ENCODE results near the gene SLC35F3.
A peak's percentile ranks its signal among the peaks of the same experiment; 100 is the strongest.
"Not testable (repeated sequence)": the region's sequence is repeated elsewhere in the genome, so short reads cannot be mapped to it uniquely, and the experiment has no call there.

Gene SLC35F3

DNA sequence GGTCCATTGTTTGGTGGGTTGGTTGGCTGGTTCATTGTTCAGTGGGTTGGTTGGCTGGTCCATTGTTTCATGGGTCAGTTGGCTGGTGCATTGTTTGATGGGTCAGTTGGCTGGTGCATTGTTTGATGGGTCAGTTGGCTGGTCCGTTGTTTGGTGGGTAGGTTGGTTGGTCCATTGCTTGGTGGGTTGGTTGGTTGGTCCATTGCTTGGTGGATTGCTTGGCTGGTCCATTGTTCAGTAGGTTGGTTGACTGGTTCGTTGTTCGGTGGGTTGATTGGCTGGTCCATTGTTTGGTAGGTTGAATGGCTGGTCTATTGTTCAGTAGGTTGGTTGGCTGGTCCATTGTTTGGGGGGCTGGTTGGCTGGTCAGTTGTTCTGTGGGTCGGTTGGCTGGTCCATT, 343.3 kb downstream of the SLC35F3 start:
- not testable (repeated sequence) for H3K27ac Mint-ChIP-seq, H3K4me3 Mint-ChIP-seq, DNase-seq, H3K27me3 Mint-ChIP-seq, ATAC-seq
- H3K9me3 Mint-ChIP-seq = peaks cover 15 to 18% of the 10 kb centered on the region in 2 donors
- H3K4me1 Mint-ChIP-seq = peaks cover 52% of the 10 kb centered on the region

DNA sequence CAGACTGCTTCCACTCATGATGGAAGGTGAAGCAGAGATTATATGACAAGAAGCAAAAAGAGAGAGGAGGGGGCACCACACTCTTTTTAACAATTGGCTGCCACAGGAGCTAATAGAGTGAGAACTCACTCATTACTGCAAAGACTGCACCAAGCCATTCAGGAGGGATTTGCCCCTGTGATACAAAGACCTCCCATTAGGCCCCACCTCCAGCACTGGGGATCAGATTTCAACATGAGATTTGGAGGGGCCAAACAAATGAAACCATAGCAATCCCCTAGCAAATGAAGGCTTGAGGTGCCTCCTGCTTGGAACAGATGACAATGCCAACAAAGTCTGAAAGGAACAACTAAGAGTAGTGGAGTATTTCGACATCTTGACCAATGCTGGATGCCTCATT, 346.3 kb downstream of the SLC35F3 start:
- H3K27me3 Mint-ChIP-seq = no peaks in the 10 kb centered on the region
- ATAC-seq = no peak
- H3K27ac Mint-ChIP-seq = no peak overlapping the region
- H3K9me3 Mint-ChIP-seq = peaks cover 15 to 18% of the 10 kb centered on the region in 2 donors
- DNase-seq = no peak
- H3K4me3 Mint-ChIP-seq = no peak overlapping the region
- peaks cover 29% of the 10 kb centered on the region for H3K4me1 Mint-ChIP-seq

DNA sequence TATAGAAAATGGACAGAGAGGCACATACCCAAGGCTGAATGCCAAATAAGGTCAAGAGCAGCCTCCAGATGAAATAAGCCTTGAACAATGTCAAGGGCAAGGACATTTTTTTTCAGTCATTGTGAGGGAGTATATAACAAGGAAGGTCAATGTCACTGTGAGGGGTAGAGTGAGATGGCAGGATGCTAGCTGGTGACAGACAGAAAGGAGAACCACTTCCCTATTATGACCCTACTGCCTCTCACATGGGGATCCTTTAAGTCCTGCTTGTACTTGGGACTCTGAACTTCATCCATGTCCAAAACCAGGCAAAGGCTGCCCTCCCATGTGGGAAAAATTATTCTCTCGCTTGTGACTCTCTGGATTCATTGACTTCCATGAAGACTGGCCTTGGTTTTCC, 349.3 kb downstream of the SLC35F3 start:
- no peaks in the 10 kb centered on the region for H3K27me3 Mint-ChIP-seq
- DNase-seq = no peak
- no peak for ATAC-seq
- no peak overlapping the region for H3K27ac Mint-ChIP-seq
- no peak overlapping the region for H3K4me3 Mint-ChIP-seq
- peaks cover 8 to 20% of the 10 kb centered on the region in 2 donors for H3K9me3 Mint-ChIP-seq
- peaks cover 30% of the 10 kb centered on the region for H3K4me1 Mint-ChIP-seq

DNA sequence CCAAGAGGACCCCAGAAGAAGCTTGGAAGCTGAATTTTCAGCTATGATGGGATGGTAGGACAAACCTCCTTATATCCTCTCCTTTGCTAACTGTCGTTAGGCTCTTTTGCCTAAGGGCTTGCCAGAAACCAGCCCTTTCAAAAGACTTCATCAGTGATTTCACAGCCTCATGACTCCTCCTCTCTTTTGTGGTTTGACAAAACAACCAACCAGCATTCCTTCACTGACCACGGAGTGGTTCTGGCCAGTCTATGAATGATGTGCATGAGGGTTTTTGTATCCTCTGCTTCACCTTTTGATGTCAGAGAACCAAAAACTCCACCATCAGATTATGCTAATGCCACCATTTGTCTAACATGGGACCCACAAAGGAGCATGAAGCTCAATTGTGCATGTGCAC, 351.9 kb downstream of the SLC35F3 start:
- peaks cover 45% of the 10 kb centered on the region for H3K4me1 Mint-ChIP-seq
- H3K27me3 Mint-ChIP-seq = no peaks in the 10 kb centered on the region
- no peak overlapping the region for H3K27ac Mint-ChIP-seq
- ATAC-seq (peak; percentile 87), DNase-seq (peak in 1 of 2 donors; percentile 42)
- peaks cover 8 to 20% of the 10 kb centered on the region in 2 donors for H3K9me3 Mint-ChIP-seq
- no peak overlapping the region for H3K4me3 Mint-ChIP-seq

DNA sequence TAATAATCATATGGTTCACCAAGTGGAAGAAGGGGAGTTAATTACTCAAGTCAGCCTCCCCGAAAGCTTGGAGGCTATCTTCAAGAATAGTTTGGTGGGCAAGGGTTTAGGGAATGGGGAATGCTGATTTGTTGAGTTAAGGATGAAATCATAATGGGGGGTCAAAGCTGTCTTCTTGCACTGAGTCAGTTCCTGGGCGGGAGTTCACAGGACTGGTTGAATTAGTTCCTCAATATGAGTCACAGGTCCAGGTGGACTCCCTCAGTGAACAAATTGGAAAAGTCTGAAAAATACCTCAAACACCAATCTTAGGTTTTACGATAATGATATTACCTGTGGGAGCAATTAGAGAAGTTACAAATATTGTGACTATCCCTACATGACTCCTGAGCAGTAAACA, 353.6 kb downstream of the SLC35F3 start:
- Mint-ChIP-seq H3K4me3 (no peak overlapping the region), H3K9me3 (peaks cover 8 to 20% of the 10 kb centered on the region in 2 donors), H3K27me3 (no peaks in the 10 kb centered on the region), H3K4me1 (peaks cover 56% of the 10 kb centered on the region), H3K27ac (no peak overlapping the region)
- DNase-seq (no peak), ATAC-seq (no peak)

DNA sequence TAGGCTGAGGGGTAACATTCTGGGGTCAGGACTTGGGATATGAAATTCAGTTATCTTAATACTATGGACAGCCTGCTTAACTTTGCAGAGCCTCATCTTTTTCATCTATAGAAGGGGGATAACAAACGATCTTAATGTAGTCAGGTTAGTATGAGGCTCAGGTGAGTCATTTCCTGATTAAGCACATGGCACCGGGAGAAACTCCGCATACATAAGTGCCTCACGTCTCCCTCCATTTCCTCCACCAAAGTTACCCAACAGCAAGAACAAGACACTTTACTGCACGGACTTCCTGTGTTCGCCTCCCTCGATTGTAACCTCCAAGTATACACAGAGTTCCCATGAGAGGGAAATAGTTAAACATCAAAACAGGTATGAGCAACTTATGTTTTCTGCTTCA, 356.1 kb downstream of the SLC35F3 start:
- Mint-ChIP-seq H3K27ac (peak overlapping the region in 1 of 2 donors; percentile 68), H3K9me3 (peaks cover 8 to 20% of the 10 kb centered on the region in 2 donors), H3K4me1 (peaks cover 59% of the 10 kb centered on the region), H3K4me3 (peak overlapping the region; percentile 2 to 28), H3K27me3 (no peaks in the 10 kb centered on the region)
- ATAC-seq (peak; percentile 78), DNase-seq (no peak)

DNA sequence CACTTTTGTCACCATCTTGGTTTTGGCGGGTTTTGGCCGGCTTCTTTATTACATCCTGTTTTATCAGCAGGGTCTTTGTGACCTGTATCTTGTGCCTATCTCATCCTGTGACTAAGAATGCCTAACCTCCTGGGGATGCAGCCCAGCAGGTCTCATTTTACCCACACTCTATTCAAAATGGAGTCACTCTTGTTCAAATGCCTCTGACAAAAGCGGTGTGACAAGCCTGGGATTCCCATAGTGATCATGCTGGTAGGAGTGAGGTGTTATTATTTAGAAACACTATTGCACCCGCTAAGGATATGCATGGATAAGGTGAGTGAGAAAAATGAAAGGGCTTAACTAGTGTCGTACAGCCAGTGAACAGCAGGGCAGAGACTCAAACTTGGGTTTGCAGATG, 357.1 kb downstream of the SLC35F3 start:
- Mint-ChIP-seq H3K4me1 (peaks cover 55% of the 10 kb centered on the region), H3K4me3 (no peak overlapping the region), H3K27ac (no peak overlapping the region), H3K27me3 (no peaks in the 10 kb centered on the region), H3K9me3 (peaks cover 8 to 18% of the 10 kb centered on the region in 2 donors)
- ATAC-seq (no peak), DNase-seq (no peak)

DNA sequence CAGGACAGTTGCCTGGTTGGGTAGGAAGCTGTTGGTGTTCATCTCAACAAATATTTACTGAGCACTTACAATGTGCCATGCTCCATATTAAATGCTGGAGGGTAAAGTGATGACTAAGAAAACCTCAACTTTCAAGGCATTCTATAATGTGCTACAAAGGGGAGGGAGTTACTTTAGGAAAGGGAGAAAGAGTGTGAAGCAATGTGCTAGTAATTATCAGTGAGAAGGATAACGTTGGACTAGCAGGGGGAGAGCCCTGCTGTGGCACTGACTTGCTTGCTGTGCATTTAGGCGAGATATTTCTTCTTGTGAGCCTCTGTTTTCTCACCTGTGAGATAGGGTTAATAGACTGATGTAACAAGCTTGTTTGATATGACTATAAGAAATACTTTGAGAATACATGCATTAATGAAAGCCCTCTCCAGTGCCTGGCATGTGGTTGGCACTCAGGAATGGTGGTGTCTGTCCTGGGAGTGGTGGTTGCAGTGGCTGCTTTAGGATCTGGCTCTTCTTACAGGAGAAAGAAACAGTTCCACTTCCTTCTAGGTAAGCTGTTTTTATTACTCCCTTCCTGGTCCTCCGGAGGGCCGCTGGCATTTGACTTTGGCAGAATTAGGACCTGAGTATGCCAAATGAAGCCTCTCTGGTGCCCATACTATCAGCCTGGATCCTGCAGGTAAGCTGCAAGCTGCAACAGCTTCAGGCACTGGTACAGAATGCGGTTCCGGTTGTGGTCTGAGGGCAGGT, 357.7 kb downstream of the SLC35F3 start:
- no peaks in the 10 kb centered on the region for H3K27me3 Mint-ChIP-seq
- DNase-seq (no peak), ATAC-seq (no peak)
- peaks cover 8 to 11% of the 10 kb centered on the region in 2 donors for H3K9me3 Mint-ChIP-seq
- H3K4me3 Mint-ChIP-seq = no peak overlapping the region
- peaks cover 49% of the 10 kb centered on the region for H3K4me1 Mint-ChIP-seq
- H3K27ac Mint-ChIP-seq = no peak overlapping the region

DNA sequence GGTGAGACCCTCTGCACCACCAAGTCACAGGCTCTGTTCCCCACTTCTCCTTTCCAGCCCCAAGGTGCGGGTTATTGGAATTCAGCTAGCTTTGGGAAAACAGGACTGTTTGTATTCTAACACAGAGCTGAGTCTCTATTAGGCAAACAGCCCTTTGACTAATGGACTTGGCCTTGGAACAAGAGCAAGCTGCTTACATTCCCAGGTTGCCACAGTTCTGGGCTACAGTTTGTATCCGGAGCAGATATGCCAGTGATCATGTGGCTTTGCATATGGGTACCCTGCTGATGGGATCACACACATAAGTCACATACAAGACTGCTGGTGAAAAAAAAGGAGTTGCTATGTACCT, 358.3 kb downstream of the SLC35F3 start:
- Mint-ChIP-seq H3K4me3 (no peak overlapping the region), H3K27ac (no peak overlapping the region), H3K4me1 (peaks cover 44% of the 10 kb centered on the region), H3K27me3 (no peaks in the 10 kb centered on the region), H3K9me3 (peaks cover 4 to 6% of the 10 kb centered on the region in 2 donors)
- DNase-seq (no peak), ATAC-seq (no peak)

DNA sequence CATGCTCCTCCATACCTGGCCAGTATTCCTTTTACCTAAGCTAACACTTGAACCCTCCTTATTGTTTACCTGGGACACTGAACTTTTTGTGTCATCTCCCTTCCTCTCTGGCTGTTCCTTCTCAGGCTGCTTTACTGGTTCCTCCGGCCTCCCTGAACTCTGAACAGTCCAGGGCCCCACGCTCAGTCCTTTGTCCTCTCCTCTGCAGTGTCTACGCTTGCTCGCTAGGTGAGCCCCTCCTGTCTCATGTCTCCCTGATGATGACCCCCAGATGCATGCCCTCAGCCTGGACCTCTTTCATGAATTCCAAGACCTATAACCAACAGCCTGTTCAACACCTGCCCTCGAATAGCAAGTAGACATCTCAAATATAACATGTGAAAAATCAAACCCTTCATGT, 360.4 kb downstream of the SLC35F3 start:
- H3K4me1 Mint-ChIP-seq = peaks cover 47% of the 10 kb centered on the region
- DNase-seq (no peak), ATAC-seq (peak; percentile 16)
- H3K9me3 Mint-ChIP-seq = no peaks in the 10 kb centered on the region
- H3K27me3 Mint-ChIP-seq = no peaks in the 10 kb centered on the region
- H3K4me3 Mint-ChIP-seq = no peak overlapping the region
- no peak overlapping the region for H3K27ac Mint-ChIP-seq

DNA sequence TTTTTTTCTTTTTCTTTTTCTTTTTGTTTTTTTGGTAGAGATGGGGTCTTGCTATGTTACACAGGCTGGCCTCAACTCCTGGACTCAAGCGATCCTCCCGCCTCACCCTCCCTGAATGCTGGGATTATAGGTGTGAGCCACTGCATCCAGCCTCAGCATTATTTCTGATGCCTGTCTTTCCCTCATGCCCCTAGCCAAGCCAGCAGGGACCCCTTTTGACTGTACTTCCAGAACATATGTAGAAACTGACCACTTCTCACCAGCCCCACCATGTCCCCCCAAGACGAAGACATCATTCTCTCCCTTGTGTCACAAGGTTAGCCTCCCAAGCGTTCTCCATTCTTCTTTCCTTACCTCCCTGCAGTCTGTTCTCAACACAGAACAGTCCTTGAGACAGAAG, 360.8 kb downstream of the SLC35F3 start:
- Mint-ChIP-seq H3K9me3 (no peaks in the 10 kb centered on the region), H3K27me3 (no peaks in the 10 kb centered on the region), H3K4me3 (no peak overlapping the region), H3K4me1 (peaks cover 47% of the 10 kb centered on the region), H3K27ac (no peak overlapping the region)
- ATAC-seq = no peak
- DNase-seq = no peak

DNA sequence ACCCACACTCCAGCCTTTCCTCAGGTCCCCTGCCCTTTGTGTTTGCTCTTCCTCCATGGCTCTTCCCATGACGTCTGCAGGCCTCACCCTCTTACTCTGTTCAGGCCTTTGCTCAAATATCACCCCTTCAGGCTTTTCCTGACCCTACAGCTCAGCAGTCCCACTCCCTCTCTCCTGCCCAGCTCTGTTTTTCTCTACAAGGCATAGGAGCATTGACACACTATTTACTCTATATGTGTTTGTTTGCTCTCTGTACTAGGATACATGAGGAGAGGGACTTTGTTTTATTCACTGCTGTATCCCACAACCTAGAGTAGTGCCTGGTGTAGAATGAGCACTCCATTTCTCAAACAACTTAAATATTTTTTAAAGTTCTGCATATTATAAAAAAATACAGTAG, 361.4 kb downstream of the SLC35F3 start:
- Mint-ChIP-seq H3K27me3 (no peaks in the 10 kb centered on the region), H3K27ac (no peak overlapping the region), H3K4me3 (no peak overlapping the region), H3K4me1 (peaks cover 47% of the 10 kb centered on the region), H3K9me3 (no peaks in the 10 kb centered on the region)
- DNase-seq = no peak
- ATAC-seq = no peak

DNA sequence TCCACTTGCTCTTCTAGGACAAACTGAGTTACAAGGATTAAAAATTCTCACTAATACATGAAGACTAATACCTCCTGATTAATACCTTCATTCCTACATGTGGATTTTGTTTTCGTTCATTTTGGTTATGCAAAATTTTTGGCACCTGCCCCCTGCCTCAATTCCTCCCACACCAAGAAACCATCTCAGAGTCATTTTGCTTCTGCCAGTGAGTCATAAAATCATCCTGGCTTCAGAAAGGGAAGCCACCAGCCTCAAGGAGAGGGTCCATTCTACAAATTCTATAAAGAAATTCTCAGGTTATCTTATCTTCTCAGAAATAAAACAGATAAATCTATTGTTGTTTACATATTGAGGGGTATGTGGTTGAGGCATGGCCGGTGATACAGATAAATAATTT, 365.6 kb downstream of the SLC35F3 start:
- peak overlapping the region; percentile 4 to 11 for H3K4me3 Mint-ChIP-seq
- DNase-seq (peak; percentile 9 to 30), ATAC-seq (peak; percentile 54)
- H3K27ac Mint-ChIP-seq = peak overlapping the region; percentile 31 to 88
- H3K27me3 Mint-ChIP-seq = peaks cover 13% of the 10 kb centered on the region
- H3K9me3 Mint-ChIP-seq = no peaks in the 10 kb centered on the region
- peaks cover 54% of the 10 kb centered on the region for H3K4me1 Mint-ChIP-seq

DNA sequence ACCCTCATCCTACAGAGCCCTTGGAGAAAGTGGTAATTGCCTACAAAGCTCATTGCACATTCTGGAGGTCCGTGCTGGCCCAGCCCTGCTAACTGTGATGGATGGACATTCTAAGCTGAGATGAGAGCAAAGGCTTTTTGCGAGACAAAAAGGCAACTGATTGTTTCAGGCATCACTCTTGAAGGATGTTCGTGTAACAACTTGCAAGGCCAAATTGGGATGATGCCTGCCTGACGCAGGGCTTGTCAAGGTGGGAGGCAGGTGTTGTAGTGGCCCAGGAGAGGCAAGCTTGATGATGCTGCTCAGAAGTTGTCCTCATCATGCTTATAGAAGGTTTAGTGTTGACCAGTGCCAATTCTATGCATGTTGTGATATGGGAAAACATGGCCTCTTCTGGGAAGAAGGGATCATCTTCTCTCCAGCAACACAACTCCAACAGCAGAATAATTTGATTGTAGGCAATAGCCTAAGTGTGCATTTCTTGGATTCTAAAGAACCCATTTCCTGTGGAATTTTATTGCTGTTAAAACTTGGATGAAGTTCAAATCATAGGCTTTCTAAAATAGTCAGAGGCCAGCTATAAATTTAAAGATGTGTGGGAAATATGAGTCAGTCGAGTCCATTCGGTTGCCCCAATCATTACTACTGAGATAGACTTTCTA, 366.2 kb downstream of the SLC35F3 start:
- ATAC-seq (no peak), DNase-seq (peak in 1 of 2 donors; percentile 12)
- Mint-ChIP-seq H3K27me3 (peaks cover 13% of the 10 kb centered on the region), H3K27ac (peak overlapping the region; percentile 50 to 70), H3K9me3 (no peaks in the 10 kb centered on the region), H3K4me3 (peak overlapping the region; percentile 11 to 42), H3K4me1 (peaks cover 51% of the 10 kb centered on the region)

DNA sequence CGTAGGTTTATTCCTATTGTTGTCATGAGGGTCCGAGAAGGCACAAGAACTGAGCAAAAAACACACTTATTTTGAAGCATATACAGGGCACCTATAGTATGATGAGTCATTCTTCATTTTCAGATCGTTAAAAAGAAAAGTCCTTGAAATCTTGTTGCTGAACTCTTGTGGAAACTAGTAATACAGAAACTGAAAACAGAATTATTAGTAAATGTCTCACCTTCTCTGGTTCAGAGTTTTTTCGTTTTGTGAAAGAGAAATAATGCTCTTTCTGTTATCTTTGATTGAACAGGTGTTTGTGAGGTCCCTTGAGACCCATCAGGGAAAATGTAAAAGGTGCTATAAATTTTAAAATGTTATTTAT, 366.7 kb downstream of the SLC35F3 start:
- peak in 1 of 2 donors; percentile 40 for DNase-seq
- Mint-ChIP-seq H3K9me3 (no peaks in the 10 kb centered on the region), H3K4me3 (peak overlapping the region; percentile 11 to 42), H3K27me3 (peaks cover 13% of the 10 kb centered on the region), H3K27ac (no peak overlapping the region), H3K4me1 (peaks cover 48% of the 10 kb centered on the region)
- peak; percentile 97 for ATAC-seq

DNA sequence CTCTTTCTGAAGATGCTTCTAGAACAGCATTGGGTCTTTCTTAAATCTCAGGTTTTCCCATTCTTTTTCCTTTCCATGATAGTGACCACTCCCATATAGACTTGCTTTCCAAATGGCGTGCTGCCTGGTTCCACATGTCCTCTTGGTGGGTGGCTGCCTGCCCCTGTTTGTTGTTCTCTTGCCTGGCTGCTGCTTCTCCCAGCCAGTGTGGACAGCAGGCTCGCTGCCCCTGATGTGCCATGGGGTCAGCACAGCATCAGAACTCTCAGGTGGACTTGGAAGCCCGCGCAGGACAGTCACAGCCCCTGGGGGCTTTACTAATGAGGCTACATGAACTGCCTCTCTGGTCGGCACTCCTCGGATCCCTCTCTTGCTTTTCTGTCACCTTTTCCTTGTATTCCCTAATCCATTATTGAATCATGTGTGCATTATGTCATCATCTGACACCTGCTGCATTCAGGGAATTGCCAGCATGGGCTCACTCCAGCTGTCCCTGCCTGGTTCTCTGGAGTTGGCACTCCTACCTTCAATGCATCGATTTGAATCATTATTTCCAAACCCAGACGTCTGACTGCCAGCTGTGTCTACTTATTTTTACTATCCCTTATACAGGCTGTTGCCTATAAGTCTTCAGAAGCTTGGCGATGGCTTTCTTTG, 368.3 kb downstream of the SLC35F3 start:
- Mint-ChIP-seq H3K4me3 (peak overlapping the region in 1 of 2 donors; percentile 28), H3K9me3 (no peaks in the 10 kb centered on the region), H3K27me3 (peaks cover 13% of the 10 kb centered on the region), H3K27ac (no peak overlapping the region), H3K4me1 (peaks cover 48% of the 10 kb centered on the region)
- ATAC-seq = no peak
- no peak for DNase-seq

All from stimulated activated naive CD8-positive, alpha-beta T cell treated with anti-CD3 and anti-CD28 coated beads, Interleukin-15, amount 100 ng/mL, for 72 hours (primary cell).